GM08714 (cell line): ENCODE results near the gene MPL.

Experiments
- H3K4me3 ChIP-seq: fragments of 200-500 bp; sonication (Bioruptor generic); 2 replicates; pipeline ENCODE4 v1.5.1; 2014; ENCODE audit warnings: mild to moderate bottlenecking, low read length, inconsistent platforms
- ZNF274 ChIP-seq: IDR thresholded peaks from 2 replicates; pipeline ENCODE4 v1.6.1; 2012; ENCODE audit warnings: mild to moderate bottlenecking, low read depth, low read length

MPL gene

DNA sequence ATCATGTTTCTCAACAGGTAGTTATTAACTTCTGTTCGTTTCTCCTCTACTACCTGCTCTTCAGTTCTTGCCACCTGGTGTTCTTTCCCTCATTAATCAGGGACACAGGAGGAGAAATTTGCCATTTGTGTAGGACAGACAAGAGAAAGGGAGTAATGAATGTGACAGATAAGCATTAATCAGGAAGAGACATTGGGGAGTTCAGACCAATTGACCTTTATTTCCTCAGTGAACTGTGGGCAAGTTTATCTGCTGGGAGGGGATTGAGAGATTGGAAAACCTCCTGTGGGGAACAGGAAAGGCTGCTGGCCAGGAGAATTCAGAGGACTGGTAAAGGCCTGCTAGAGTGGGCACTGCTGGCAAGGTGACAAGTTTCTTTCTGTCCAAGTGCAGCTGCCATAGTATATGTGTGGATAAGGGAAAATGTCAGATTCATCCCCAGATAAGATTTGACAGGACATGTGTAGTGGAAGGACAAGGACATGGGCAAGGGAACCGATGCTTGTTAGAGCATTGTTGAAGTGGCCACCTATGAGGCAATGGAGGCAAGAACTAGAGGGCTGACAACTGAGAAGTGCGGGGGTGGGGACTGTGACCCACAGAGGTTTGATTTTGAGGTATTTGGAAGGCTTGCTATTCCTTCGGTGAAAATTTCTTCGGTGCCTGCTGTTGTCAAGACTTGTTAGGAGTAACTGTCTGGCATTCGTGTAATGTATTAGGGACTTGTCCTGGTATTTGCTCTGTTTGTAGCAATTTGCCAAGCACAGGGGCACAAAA is 64.7 kb downstream of the MPL start:
- no peak overlapping the region for H3K4me3 ChIP-seq
- TF ChIP-seq ZNF274: no peak
